H1 (cell line): ENCODE data around the gene HBD. TPM values are rescaled to one million over a fixed set of nuclear protein-coding genes. Genes with fewer than 3 reads are reported as not detected.

Source experiments
- CTCF ChIA-PET: fragments of 300-600 bp; sonication (Branson Sonifier 250); formaldehyde crosslinking; loops from one replicate; lab custom pipeline; 2021; ENCODE audit not compliant: partially characterized antibody; lab: Charles Lee
- POLR2A ChIA-PET: fragments of 300-600 bp; sonication (Branson Sonifier 250); formaldehyde crosslinking; loops from one replicate; lab custom pipeline; 2021; ENCODE audit warnings: inconsistent platforms; ENCODE audit not compliant: partially characterized antibody; lab: Charles Lee
- DNase-seq, 2 experiments: peaks; one replicate each; pipeline versions ENCODE4 v3.0.0 to v3.0.0-alpha.2; 2010 to 2022; ENCODE audit warnings: low spot score in 2 of 2, low read depth in 1 of 2, mixed read lengths in 1 of 2
- FAIRE-seq: peaks from 2 replicates; lab custom pipeline; 2011; peaks lifted over from hg19 to GRCh38; lab: Jason Lieb, UNC
- H2AFZ ChIP-seq: 2 replicates; pipeline ENCODE4 v1.8.1; 2012; ENCODE audit warnings: low read length, inconsistent platforms
- H2AK5ac ChIP-seq: 2 replicates; pipeline ENCODE4 v1.6.1; 2013; ENCODE audit warnings: low read depth, low read length
- H2BK120ac ChIP-seq: replicated peaks from 2 replicates; pipeline ENCODE3; 2013; ENCODE audit warnings: low read depth, low read length, inconsistent platforms
- H2BK12ac ChIP-seq: 2 replicates; pipeline ENCODE4 v1.6.1; 2013; ENCODE audit warnings: low read depth, low read length
- H2BK15ac ChIP-seq: 2 replicates; pipeline ENCODE4 v1.6.1; 2013; ENCODE audit warnings: low read length
- H2BK20ac ChIP-seq: 2 replicates; pipeline ENCODE4 v1.6.1; 2013; ENCODE audit warnings: low read length
- H2BK5ac ChIP-seq: 2 replicates; pipeline ENCODE4 v1.6.1; 2013; ENCODE audit warnings: low read depth, low read length
- H3K14ac ChIP-seq: 2 replicates; pipeline ENCODE4 v1.6.1; 2013; ENCODE audit warnings: inconsistent platforms; ENCODE audit not compliant: insufficient read length
- H3K18ac ChIP-seq: 2 replicates; pipeline ENCODE4 v1.6.1; 2013; ENCODE audit warnings: low read length; ENCODE audit errors: extremely low read depth
- H3K23ac ChIP-seq: 2 replicates; pipeline ENCODE4 v1.6.1; 2013; ENCODE audit warnings: inconsistent platforms; ENCODE audit not compliant: insufficient read length
- H3K23me2 ChIP-seq: 2 replicates; pipeline ENCODE4 v1.6.1; 2013; ENCODE audit warnings: low read depth, low read length
- H3K27ac ChIP-seq: 2 replicates; pipeline ENCODE4 v1.6.1; 2011; ENCODE audit warnings: low read depth, low read length, inconsistent platforms
- H3K27me3 ChIP-seq, 4 experiments: replicated peaks in 1 of 4; 1 replicate in 1 of 4; 2 replicates in 3 of 4; pipeline versions ENCODE4 v1.6.1 to v1.8.1; 2011 to 2013; ENCODE audit warnings: low read length in 3 of 4, mild to moderate bottlenecking in 3 of 4, inconsistent platforms in 2 of 4, mixed read lengths in 2 of 4, moderate library complexity in 1 of 4; ENCODE audit not compliant: control insufficient read depth in 3 of 4, insufficient read depth in 3 of 4; ENCODE audit errors: extremely low read depth in 1 of 4
- H3K36me3 ChIP-seq, 4 experiments: 2 replicates each; pipeline versions ENCODE4 v1.6.1 to v1.8.1; 2011 to 2013; ENCODE audit warnings: mild to moderate bottlenecking in 4 of 4, low read length in 3 of 4, moderate library complexity in 2 of 4, control low read depth in 1 of 4, inconsistent platforms in 1 of 4; ENCODE audit not compliant: insufficient read depth in 4 of 4, control insufficient read depth in 2 of 4
- H3K4ac ChIP-seq: replicated peaks from 2 replicates; pipeline ENCODE3; 2013; ENCODE audit warnings: low read length, low read depth, mixed read lengths, inconsistent platforms; ENCODE audit not compliant: insufficient read length
- H3K4me1 ChIP-seq, 4 experiments: replicated peaks in 1 of 4; 1 replicate in 1 of 4; 2 replicates in 3 of 4; pipeline versions ENCODE4 v1.6.1 to v1.8.1; 2011 to 2013; ENCODE audit warnings: low read length in 3 of 4, inconsistent platforms in 2 of 4, mixed read lengths in 1 of 4; ENCODE audit not compliant: insufficient read depth in 4 of 4, control insufficient read depth in 3 of 4
- H3K4me2 ChIP-seq, 2 experiments: 2 replicates each; pipeline versions ENCODE4 v1.6.1 to v1.8.1; 2011 to 2013; ENCODE audit warnings: low read depth in 2 of 2, low read length in 2 of 2, control low read depth in 1 of 2, inconsistent platforms in 1 of 2, mild to moderate bottlenecking in 1 of 2; ENCODE audit not compliant: insufficient read depth in 1 of 2
- H3K4me3 ChIP-seq, 4 experiments: fragments of 200-600, 300-600 bp in 1 of 4; sonication (generic), shearing (Covaris generic), sonication (Bioruptor Twin) in 1 of 4; 2 replicates each; pipeline versions ENCODE4 v1.5.1 to v1.8.1; 2011 to 2016; ENCODE audit warnings: low read length in 4 of 4, low read depth in 3 of 4, control low read depth in 2 of 4, inconsistent platforms in 2 of 4, mild to moderate bottlenecking in 2 of 4, mixed read lengths in 1 of 4, moderate library complexity in 1 of 4; ENCODE audit not compliant: insufficient read depth in 2 of 4; ENCODE audit errors: extremely low read depth in 1 of 4
- H3K56ac ChIP-seq: replicated peaks from 2 replicates; pipeline ENCODE3; 2013; ENCODE audit warnings: low read depth, mild to moderate bottlenecking, mixed read lengths, low read length, inconsistent platforms; ENCODE audit not compliant: insufficient read length
- H3K79me1 ChIP-seq: 2 replicates; pipeline ENCODE4 v1.6.1; 2013; ENCODE audit warnings: low read depth, low read length, control low read depth
- H3K79me2 ChIP-seq, 2 experiments: 2 replicates each; pipeline versions ENCODE4 v1.6.1 to v1.8.1; 2012 to 2013; ENCODE audit warnings: low read length in 2 of 2, mild to moderate bottlenecking in 2 of 2, inconsistent platforms in 1 of 2; ENCODE audit not compliant: insufficient read depth in 2 of 2, control insufficient read depth in 1 of 2
- H3K9ac ChIP-seq, 4 experiments: replicated peaks in 1 of 4; 1 replicate in 1 of 4; 2 replicates in 3 of 4; pipeline versions ENCODE4 v1.6.1 to v1.8.1; 2011 to 2013; ENCODE audit warnings: low read depth in 3 of 4, low read length in 3 of 4, control low read depth in 2 of 4, mild to moderate bottlenecking in 2 of 4, moderate library complexity in 2 of 4, inconsistent platforms in 1 of 4; ENCODE audit errors: extremely low read depth in 1 of 4
- H3K9me3 ChIP-seq, 2 experiments: 2 replicates each; pipeline versions ENCODE4 v1.6.1 to v1.8.1; 2012 to 2013; ENCODE audit warnings: mild to moderate bottlenecking in 2 of 2, moderate library complexity in 2 of 2, control low read depth in 1 of 2, inconsistent platforms in 1 of 2, low read depth in 1 of 2, low read length in 1 of 2, mixed read lengths in 1 of 2; ENCODE audit not compliant: insufficient read depth in 2 of 2
- H4K20me1 ChIP-seq, 2 experiments: replicated peaks in 1 of 2; 2 replicates each; pipeline versions ENCODE3 to v1.8.1; 2011 to 2013; ENCODE audit warnings: inconsistent platforms in 2 of 2, low read length in 2 of 2, mild to moderate bottlenecking in 1 of 2; ENCODE audit not compliant: insufficient read depth in 2 of 2, control insufficient read depth in 1 of 2
- H4K5ac ChIP-seq: 2 replicates; pipeline ENCODE4 v1.6.1; 2013; ENCODE audit warnings: low read length, low read depth, mixed read lengths, inconsistent platforms; ENCODE audit not compliant: insufficient read length
- H4K8ac ChIP-seq: 2 replicates; pipeline ENCODE4 v1.8.0; 2013; ENCODE audit warnings: mild to moderate bottlenecking, moderate library complexity, low read length, inconsistent platforms; ENCODE audit not compliant: insufficient read depth; ENCODE audit errors: extremely low read depth
- H4K91ac ChIP-seq: replicated peaks from 2 replicates; pipeline ENCODE3; 2013; ENCODE audit warnings: low read length, mixed read lengths, inconsistent platforms; ENCODE audit not compliant: insufficient read length
- BACH1 ChIP-seq: IDR thresholded peaks from 2 replicates; pipeline ENCODE4 v1.6.1; 2012; ENCODE audit warnings: low read length, improper control_type of control experiment
- EP300 ChIP-seq, 2 experiments: IDR thresholded peaks; 1 replicate in 1 of 2; 2 replicates in 1 of 2; pipeline ENCODE4 v1.6.1; 2011 to 2012; ENCODE audit warnings: low read depth in 2 of 2, low read length in 2 of 2, mild to moderate bottlenecking in 2 of 2, borderline replicate concordance in 1 of 2, inconsistent platforms in 1 of 2, moderate library complexity in 1 of 2
- EZH2 ChIP-seq: fragments of 200-600 bp; sonication (generic); IDR thresholded peaks from 2 replicates; pipeline ENCODE4 v1.7.1; 2012; ENCODE audit warnings: low read depth, mild to moderate bottlenecking, moderate library complexity, low read length, inconsistent platforms; ENCODE audit not compliant: severe bottlenecking
- KDM1A ChIP-seq: fragments of 200-600, 300-600 bp; sonication (generic); IDR thresholded peaks from 2 replicates; pipeline ENCODE4 v1.7.1; 2016; ENCODE audit warnings: mild to moderate bottlenecking, low read length, borderline replicate concordance
- NANOG ChIP-seq: IDR thresholded peaks from 2 replicates; pipeline ENCODE4 v1.6.1; 2011; ENCODE audit warnings: low read length, low read depth, mild to moderate bottlenecking, inconsistent platforms; ENCODE audit not compliant: insufficient read depth, poor library complexity, severe bottlenecking
- SIX5 ChIP-seq: IDR thresholded peaks from 2 replicates; pipeline ENCODE4 v1.6.1; 2011; ENCODE audit warnings: mild to moderate bottlenecking, low read depth, low read length
- SRF ChIP-seq: IDR thresholded peaks from 2 replicates; pipeline ENCODE4 v1.6.1; 2011; ENCODE audit warnings: mild to moderate bottlenecking, low read depth, low read length, moderate library complexity
- SUZ12 ChIP-seq: fragments of 200-600 bp; sonication (generic); IDR thresholded peaks from 2 replicates; pipeline ENCODE4 v1.6.1; 2012; ENCODE audit warnings: mild to moderate bottlenecking, inconsistent platforms, low read length, moderate library complexity, mixed read lengths
- WGBS, 2 experiments: shearing (Covaris generic) in 1 of 2; methylation state at CpG; one replicate each; pipeline versions ENCODE4 v1.1.6 to v1.1.7; 2013 to 2015; ENCODE audit warnings: low lambda C conversion rate in 2 of 2, mixed read lengths in 2 of 2, inconsistent platforms in 1 of 2, low coverage in 1 of 2, missing lambda C conversion rate in 1 of 2; ENCODE audit not compliant: insufficient replicate concordance in 2 of 2, insufficient coverage in 1 of 2, insufficient read length in 1 of 2; ENCODE audit errors: extremely low coverage in 1 of 2, missing lambda C conversion rate in 1 of 2; 5-methylcytosine and 5-hydroxymethylcytosine counted together
- polyA plus RNA-seq, 7 experiments: library from polyadenylated mRNA; depleted of rRNA in 3 of 7; stranded (reverse) in 5 of 7; unstranded in 2 of 7; fragments of >200 nt in 5 of 7; fragments of 200-250 nt in 2 of 7; gene quantifications; 1 replicate in 5 of 7; 2 replicates in 1 of 7; 4 replicates in 1 of 7; pipeline versions ENCODE4 v1.2.1 to v1.2.3, GENCODE V29; 2011 to 2013; ENCODE audit warnings: missing spikeins in 2 of 7, mixed read lengths in 2 of 7
- total RNA-seq: library from RNA; stranded (reverse); fragmentation: NEBNext Ultra II Directional; extraction: Animal tissue kit (Norgen Biotek cat#: 25700); gene quantifications from 2 replicates; pipeline ENCODE4 v1.2.1, GENCODE V29; 2021
- TF ChIP-seq, protein P1 (sequence below): IDR thresholded peaks from 2 replicates; pipeline ENCODE4 v1.6.1; 2011; ENCODE audit warnings: low read length, improper control_type of control experiment

The HBD gene
- total and polyA plus RNA-seq, 2 of the 8 experiments (the other 6 are each of a cell fraction or from before 2014, with no cell fraction given), result not detected

DNA sequence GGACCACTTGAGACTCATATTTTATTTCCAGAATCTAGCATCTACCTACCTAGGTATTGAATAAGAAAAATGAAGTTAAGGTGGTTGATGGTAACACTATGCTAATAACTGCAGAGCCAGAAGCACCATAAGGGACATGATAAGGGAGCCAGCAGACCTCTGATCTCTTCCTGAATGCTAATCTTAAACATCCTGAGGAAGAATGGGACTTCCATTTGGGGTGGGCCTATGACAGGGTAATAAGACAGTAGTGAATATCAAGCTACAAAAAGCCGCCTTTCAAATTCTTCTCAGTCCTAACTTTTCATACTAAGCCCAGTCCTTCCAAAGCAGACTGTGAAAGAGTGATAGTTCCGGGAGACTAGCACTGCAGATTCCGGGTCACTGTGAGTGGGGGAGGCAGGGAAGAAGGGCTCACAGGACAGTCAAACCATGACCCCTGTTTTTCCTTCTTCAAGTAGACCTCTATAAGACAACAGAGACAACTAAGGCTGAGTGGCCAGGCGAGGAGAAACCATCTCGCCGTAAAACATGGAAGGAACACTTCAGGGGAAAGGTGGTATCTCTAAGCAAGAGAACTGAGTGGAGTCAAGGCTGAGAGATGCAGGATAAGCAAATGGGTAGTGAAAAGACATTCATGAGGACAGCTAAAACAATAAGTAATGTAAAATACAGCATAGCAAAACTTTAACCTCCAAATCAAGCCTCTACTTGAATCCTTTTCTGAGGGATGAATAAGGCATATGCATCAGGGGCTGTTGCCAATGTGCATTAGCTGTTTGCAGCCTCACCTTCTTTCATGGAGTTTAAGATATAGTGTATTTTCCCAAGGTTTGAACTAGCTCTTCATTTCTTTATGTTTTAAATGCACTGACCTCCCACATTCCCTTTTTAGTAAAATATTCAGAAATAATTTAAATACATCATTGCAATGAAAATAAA lies 9.5 kb downstream of the HBD start:
- FAIRE-seq (no peak), DNase-seq (no peak)
- Histone ChIP-seq H2AK5ac (no peak overlapping the region), H3K14ac (no peak overlapping the region), H2BK20ac (no peak overlapping the region), H3K27me3 (no peaks in the 10 kb centered on the region), H3K23ac (no peak overlapping the region), H4K20me1 (no peaks in the 10 kb centered on the region), H2AFZ (0 out of 2 replicates have a peak overlapping the region, but pooled peaks have one; percentile 32), H3K36me3 (no peaks in the 10 kb centered on the region), H3K79me2 (no peaks in the 10 kb centered on the region), H3K9ac (no peak overlapping the region), H3K23me2 (no peaks in the 10 kb centered on the region; the same call in 1 of the 2 replicates), H2BK15ac (no peak overlapping the region), H3K4me2 (no peak overlapping the region), H3K4me1 (no peaks in the 10 kb centered on the region), H4K5ac (no peak overlapping the region), H3K9me3 (peaks cover 4 to 6% of the 10 kb centered on the region in 2 experiments; a peak in 2 of 4 replicates), H3K4ac (no peak overlapping the region), H3K4me3 (no peak overlapping the region), H2BK120ac (no peak overlapping the region), H3K79me1 (no peaks in the 10 kb centered on the region), H3K56ac (no peak overlapping the region), H2BK12ac (no peak overlapping the region), H2BK5ac (no peak overlapping the region), H3K27ac (no peak overlapping the region), H4K91ac (no peak overlapping the region), H4K8ac (no peak overlapping the region), H3K18ac (no peak overlapping the region)
- WGBS, 2 experiments, result 86% methylated on average over 6 of the region's 6 CpGs; no CpG with 5 or more reads in 1 of the 2 experiments
- ChIA-PET CTCF (interaction anchor here (1.3 kb wide), 1 partner anchor 11 kb away, joined by 6 read pairs; no protein-coding TSS in a partner anchor), POLR2A (no interaction called here)
- no peak for TF ChIP-seq NANOG
- no peak for TF ChIP-seq SRF
- no peak for TF ChIP-seq BACH1
- no peak for TF ChIP-seq EP300 (IDR thresholded peaks at IDR 0.05; ENCODE audit: borderline replicate concordance in 1 of 2, low read depth in 2 of 2, low read length in 2 of 2)
- TF ChIP-seq SIX5, result no peak
- no peak for TF ChIP-seq EZH2
- TF ChIP-seq, protein P1, sequence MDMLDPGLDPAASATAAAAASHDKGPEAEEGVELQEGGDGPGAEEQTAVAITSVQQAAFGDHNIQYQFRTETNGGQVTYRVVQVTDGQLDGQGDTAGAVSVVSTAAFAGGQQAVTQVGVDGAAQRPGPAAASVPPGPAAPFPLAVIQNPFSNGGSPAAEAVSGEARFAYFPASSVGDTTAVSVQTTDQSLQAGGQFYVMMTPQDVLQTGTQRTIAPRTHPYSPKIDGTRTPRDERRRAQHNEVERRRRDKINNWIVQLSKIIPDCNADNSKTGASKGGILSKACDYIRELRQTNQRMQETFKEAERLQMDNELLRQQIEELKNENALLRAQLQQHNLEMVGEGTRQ, result no peak
- TF ChIP-seq SUZ12, result no peak
- TF ChIP-seq KDM1A, result no peak
